ENCODE data around the gene BCL2. TPM values are rescaled to one million over a fixed set of nuclear protein-coding genes. Genes with fewer than 3 reads are reported as not detected.
A peak's percentile ranks its signal among the peaks of the same experiment; 100 is the strongest.

Gene BCL2
- polyA plus RNA-seq, 1 of the 3 experiments (the other 2 are of a cell fraction) = 1.5 TPM

GRCh38 chr18:63087421-63088230, 231.9 kb downstream of the BCL2 start:
- Histone ChIP-seq H2AFZ (ENCODE audit: low read depth) (no peak overlapping the region), H3K27me3 (ENCODE audit: insufficient read depth) (peaks cover 5% of the 10 kb centered on the region; the same call in 1 of the 2 replicates), H3F3A (replicated peaks; ENCODE audit: insufficient read depth) (no peaks in the 10 kb centered on the region), H3K4me3 (ENCODE audit: low read depth in 2 of 2, low read length in 1 of 2) (no peak overlapping the region), H3K4me2 (no peak overlapping the region), H3K9me2 (no peaks in the 10 kb centered on the region), H3K9me3 (no peaks in the 10 kb centered on the region), H4K20me1 (ENCODE audit: insufficient read depth) (no peaks in the 10 kb centered on the region), H3K27ac (ENCODE audit: low read depth in 2 of 2, low read length in 1 of 2) (peak overlapping the region in 1 of 2 experiments; percentile 67; a peak in 2 of 4 replicates), H3K79me2 (ENCODE audit: insufficient read depth) (no peaks in the 10 kb centered on the region), H3K4me1 (ENCODE audit: control insufficient read depth in 1 of 2, insufficient read depth in 2 of 2, low read depth in 1 of 2, low read length in 1 of 2) (peaks cover 0 to 35% of the 10 kb centered on the region in 2 experiments; a peak in 1 of 4 replicates), H3K9ac (no peak overlapping the region), H3K36me3 (replicated peaks in 1 of 2; ENCODE audit: control insufficient read depth in 1 of 2, insufficient read depth in 2 of 2, low read length in 1 of 2) (no peaks in the 10 kb centered on the region)
- CTCF ChIA-PET = interaction anchor here (0.8 to 1.9 kb wide), 6 partner anchors 29 to 252 kb away, joined by 3 to 7 read pairs (median 3); no protein-coding TSS in a partner anchor
- 49% methylated on average over 10 of the region's 10 CpGs for WGBS (ENCODE audit: low lambda C conversion rate)
- POLR2A ChIA-PET = no interaction called here
- peak; percentile 38 for DNase-seq
- TF ChIP-seq RAD21 (IDR thresholded peaks at IDR 0.05; ENCODE audit: low read length) (no peak), RCOR1 (IDR thresholded peaks at IDR 0.05; ENCODE audit: low read length) (peak; percentile 4; the same call in 1 of the 2 replicates), FOSL2 (IDR thresholded peaks at IDR 0.05; ENCODE audit: borderline replicate concordance, low read depth) (no peak), EP300 (IDR thresholded peaks at IDR 0.05; ENCODE audit: borderline replicate concordance in 1 of 2, low read depth in 1 of 2, low read length in 1 of 2) (peak in 1 of 2 experiments; percentile 60; a peak in 2 of 4 replicates), GABPA (IDR thresholded peaks at IDR 0.05; ENCODE audit: low read depth) (no peak), ELF1 (IDR thresholded peaks at IDR 0.05) (no peak)
- TF ChIP-seq, protein P1, sequence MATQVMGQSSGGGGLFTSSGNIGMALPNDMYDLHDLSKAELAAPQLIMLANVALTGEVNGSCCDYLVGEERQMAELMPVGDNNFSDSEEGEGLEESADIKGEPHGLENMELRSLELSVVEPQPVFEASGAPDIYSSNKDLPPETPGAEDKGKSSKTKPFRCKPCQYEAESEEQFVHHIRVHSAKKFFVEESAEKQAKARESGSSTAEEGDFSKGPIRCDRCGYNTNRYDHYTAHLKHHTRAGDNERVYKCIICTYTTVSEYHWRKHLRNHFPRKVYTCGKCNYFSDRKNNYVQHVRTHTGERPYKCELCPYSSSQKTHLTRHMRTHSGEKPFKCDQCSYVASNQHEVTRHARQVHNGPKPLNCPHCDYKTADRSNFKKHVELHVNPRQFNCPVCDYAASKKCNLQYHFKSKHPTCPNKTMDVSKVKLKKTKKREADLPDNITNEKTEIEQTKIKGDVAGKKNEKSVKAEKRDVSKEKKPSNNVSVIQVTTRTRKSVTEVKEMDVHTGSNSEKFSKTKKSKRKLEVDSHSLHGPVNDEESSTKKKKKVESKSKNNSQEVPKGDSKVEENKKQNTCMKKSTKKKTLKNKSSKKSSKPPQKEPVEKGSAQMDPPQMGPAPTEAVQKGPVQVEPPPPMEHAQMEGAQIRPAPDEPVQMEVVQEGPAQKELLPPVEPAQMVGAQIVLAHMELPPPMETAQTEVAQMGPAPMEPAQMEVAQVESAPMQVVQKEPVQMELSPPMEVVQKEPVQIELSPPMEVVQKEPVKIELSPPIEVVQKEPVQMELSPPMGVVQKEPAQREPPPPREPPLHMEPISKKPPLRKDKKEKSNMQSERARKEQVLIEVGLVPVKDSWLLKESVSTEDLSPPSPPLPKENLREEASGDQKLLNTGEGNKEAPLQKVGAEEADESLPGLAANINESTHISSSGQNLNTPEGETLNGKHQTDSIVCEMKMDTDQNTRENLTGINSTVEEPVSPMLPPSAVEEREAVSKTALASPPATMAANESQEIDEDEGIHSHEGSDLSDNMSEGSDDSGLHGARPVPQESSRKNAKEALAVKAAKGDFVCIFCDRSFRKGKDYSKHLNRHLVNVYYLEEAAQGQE (IDR thresholded peaks at IDR 0.05; ENCODE audit: low read depth, low read length) = no peak
- TF ChIP-seq, protein P2, sequence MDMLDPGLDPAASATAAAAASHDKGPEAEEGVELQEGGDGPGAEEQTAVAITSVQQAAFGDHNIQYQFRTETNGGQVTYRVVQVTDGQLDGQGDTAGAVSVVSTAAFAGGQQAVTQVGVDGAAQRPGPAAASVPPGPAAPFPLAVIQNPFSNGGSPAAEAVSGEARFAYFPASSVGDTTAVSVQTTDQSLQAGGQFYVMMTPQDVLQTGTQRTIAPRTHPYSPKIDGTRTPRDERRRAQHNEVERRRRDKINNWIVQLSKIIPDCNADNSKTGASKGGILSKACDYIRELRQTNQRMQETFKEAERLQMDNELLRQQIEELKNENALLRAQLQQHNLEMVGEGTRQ (IDR thresholded peaks at IDR 0.05; ENCODE audit: borderline replicate concordance, low read depth, low read length) = no peak

GRCh38 chr18:63085611-63086010, 234.0 kb downstream of the BCL2 start:
- no peaks in the 10 kb centered on the region for H3F3A ChIP-seq (replicated peaks; ENCODE audit: insufficient read depth)
- CTCF ChIA-PET = interaction anchor here (0.7 to 0.9 kb wide), 3 partner anchors 79 to 237 kb away, joined by 3 read pairs; no protein-coding TSS in a partner anchor
- H3K9ac ChIP-seq = no peak overlapping the region
- H3K27me3 ChIP-seq (ENCODE audit: insufficient read depth) = peaks cover 5% of the 10 kb centered on the region; the same call in 1 of the 2 replicates
- H3K9me2 ChIP-seq = no peaks in the 10 kb centered on the region
- no peak overlapping the region for H2AFZ ChIP-seq (ENCODE audit: low read depth)
- POLR2A ChIA-PET = no interaction called here
- H4K20me1 ChIP-seq (ENCODE audit: insufficient read depth) = no peaks in the 10 kb centered on the region
- H3K79me2 ChIP-seq (ENCODE audit: insufficient read depth) = no peaks in the 10 kb centered on the region
- WGBS (ENCODE audit: low lambda C conversion rate) = 58% methylated on average over 4 of the region's 5 CpGs
- H3K36me3 ChIP-seq (replicated peaks in 1 of 2; ENCODE audit: control insufficient read depth in 1 of 2, insufficient read depth in 2 of 2, low read length in 1 of 2) = no peaks in the 10 kb centered on the region
- H3K4me2 ChIP-seq = no peak overlapping the region
- no peak overlapping the region for H3K4me3 ChIP-seq (ENCODE audit: low read depth in 2 of 2, low read length in 1 of 2)
- DNase-seq = no peak
- no peaks in the 10 kb centered on the region for H3K9me3 ChIP-seq
- peaks cover 0 to 24% of the 10 kb centered on the region in 2 experiments; a peak in 1 of 4 replicates for H3K4me1 ChIP-seq (ENCODE audit: control insufficient read depth in 1 of 2, insufficient read depth in 2 of 2, low read depth in 1 of 2, low read length in 1 of 2)
- peak overlapping the region in 1 of 2 experiments; percentile 39; a peak in 1 of 4 replicates for H3K27ac ChIP-seq (ENCODE audit: low read depth in 2 of 2, low read length in 1 of 2)
- TF ChIP-seq, protein P1 (IDR thresholded peaks at IDR 0.05; ENCODE audit: low read depth, low read length) = no peak
- TF ChIP-seq TAF1 (IDR thresholded peaks at IDR 0.05; ENCODE audit: borderline replicate concordance, low read depth, low read length) (no peak), GABPA (IDR thresholded peaks at IDR 0.05; ENCODE audit: low read depth) (no peak), JUND (IDR thresholded peaks at IDR 0.05) (no peak), CHD2 (IDR thresholded peaks at IDR 0.05; ENCODE audit: low read length, partially characterized antibody) (no peak)
- TF ChIP-seq, protein P3, sequence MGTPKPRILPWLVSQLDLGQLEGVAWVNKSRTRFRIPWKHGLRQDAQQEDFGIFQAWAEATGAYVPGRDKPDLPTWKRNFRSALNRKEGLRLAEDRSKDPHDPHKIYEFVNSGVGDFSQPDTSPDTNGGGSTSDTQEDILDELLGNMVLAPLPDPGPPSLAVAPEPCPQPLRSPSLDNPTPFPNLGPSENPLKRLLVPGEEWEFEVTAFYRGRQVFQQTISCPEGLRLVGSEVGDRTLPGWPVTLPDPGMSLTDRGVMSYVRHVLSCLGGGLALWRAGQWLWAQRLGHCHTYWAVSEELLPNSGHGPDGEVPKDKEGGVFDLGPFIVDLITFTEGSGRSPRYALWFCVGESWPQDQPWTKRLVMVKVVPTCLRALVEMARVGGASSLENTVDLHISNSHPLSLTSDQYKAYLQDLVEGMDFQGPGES (IDR thresholded peaks at IDR 0.05; ENCODE audit: low read depth, low read length) = no peak

Measured in SK-N-SH (cell line).